Esophagus squamous epithelium (tissue), 5 donors: ENCODE results near the gene FGD3. TPM values are rescaled to one million over a fixed set of nuclear protein-coding genes. Genes with fewer than 3 reads are reported as not detected.

Source experiments
- DNase-seq: peaks from one replicate; lab custom pipeline; 2025; lab: John Stamatoyannopoulos, UW
- H3K27ac ChIP-seq, 4 donors: fragments of 200-600 bp; sonication (generic); one replicate each; pipeline ENCODE4 v1.5.1; 2016 to 2019; ENCODE audit warnings: mild to moderate bottlenecking in 1 of 4
- H3K27me3 ChIP-seq, 4 donors: fragments of 200-600 bp; sonication (generic); 1 replicate in 3 of 4; 2 replicates in 1 of 4; pipeline versions ENCODE4 v1.5.1 to v1.6.0; 2017 to 2021; ENCODE audit warnings: antibody characterized with exemption in 1 of 4
- H3K36me3 ChIP-seq, 3 donors: fragments of 200-600 bp; sonication (generic); one replicate each; pipeline ENCODE4 v1.5.1; 2016 to 2019
- H3K4me1 ChIP-seq, 3 donors: fragments of 200-600 bp; sonication (generic); one replicate each; pipeline ENCODE4 v1.5.1; 2017 to 2019
- H3K4me3 ChIP-seq, 4 donors: fragments of 200-600 bp; sonication (generic); 1 replicate in 3 of 4; 2 replicates in 1 of 4; pipeline ENCODE4 v1.5.1; 2016 to 2019; ENCODE audit warnings: mild to moderate bottlenecking in 2 of 4, moderate library complexity in 1 of 4
- H3K9me3 ChIP-seq, 3 donors: fragments of 200-600 bp; sonication (generic); one replicate each; pipeline ENCODE4 v1.5.1; 2016 to 2019
- CTCF ChIP-seq, 6 experiments: fragments of 450-650 bp in 4 of 6; fragments of 200-600 bp in 2 of 6; sonication (generic) in 2 of 6; IDR thresholded peaks; one replicate each; pipeline ENCODE4 v1.5.1; 2016 to 2019; ENCODE audit warnings: antibody characterized with exemption in 6 of 6, mild to moderate bottlenecking in 4 of 6, moderate library complexity in 4 of 6
- POLR2A ChIP-seq, 4 donors: fragments of 450-650 bp; IDR thresholded peaks; one replicate each; pipeline ENCODE4 v1.6.1; 2017; ENCODE audit warnings: antibody characterized with exemption in 4 of 4, mild to moderate bottlenecking in 4 of 4, moderate library complexity in 3 of 4
- WGBS, 2 donors: methylation state at CpG; one replicate each; pipeline ENCODE4 v1.1.5; 2018; 5-methylcytosine and 5-hydroxymethylcytosine counted together
- intact Hi-C: fragments of 100-400 bp; cut with DNase I; formaldehyde crosslinking; loops from one replicate; pipeline ENCODE4 v1.15.0; 2022
- total RNA-seq, 4 donors: library from RNA; depleted of rRNA; stranded (reverse); fragments of >200 nt; gene quantifications; one replicate each; pipeline ENCODE4 v1.1.0, GENCODE V29; 2016
- donor health status: DM: yes; HTN: yes; CAD: no.

The FGD3 gene
- total RNA-seq, 4 donors from 2014 or later = 2.4 to 6.5 (median 4.9) TPM

GRCh38 chr9:93004561-93004960 lies 57.2 kb downstream of the FGD3 start:
- Histone ChIP-seq H3K27ac (no peak overlapping the region), H3K4me3 (no peak overlapping the region), H3K4me1 (peaks cover 0 to 13% (median 0%) of the 10 kb centered on the region in 3 donors), H3K27me3 (no peaks in the 10 kb centered on the region), H3K9me3 (no peaks in the 10 kb centered on the region), H3K36me3 (peaks cover 0 to 22% (median 0%) of the 10 kb centered on the region in 3 donors)
- no peak for TF ChIP-seq POLR2A (IDR thresholded peaks at IDR 0.05)
- TF ChIP-seq CTCF (IDR thresholded peaks at IDR 0.05) = no peak
- intact Hi-C loops = loop anchor here (10.0 kb wide), 1 partner anchor 110 kb away; no protein-coding TSS in a partner anchor
- DNase-seq = no peak
- 90 to 91% methylated on average over 5 to 7 of the region's 9 CpGs for WGBS, 2 donors

DNA sequence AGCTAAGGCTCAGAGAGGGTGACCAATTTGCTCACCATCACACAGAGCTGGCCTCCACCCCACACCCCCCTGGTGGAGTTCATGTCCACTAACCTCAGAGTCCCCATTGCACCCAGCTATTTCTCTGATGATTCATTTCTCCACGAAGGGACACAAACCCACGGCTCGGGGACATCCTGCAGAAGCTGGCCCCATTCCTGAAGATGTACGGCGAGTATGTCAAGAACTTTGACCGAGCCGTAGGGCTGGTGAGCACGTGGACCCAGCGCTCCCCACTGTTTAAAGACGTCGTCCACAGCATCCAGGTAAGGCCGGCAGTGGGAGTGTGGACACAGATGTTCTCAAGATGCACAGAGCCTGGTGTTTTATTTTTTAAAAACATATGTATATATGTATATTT lies 58.6 kb downstream of the FGD3 start:
- Histone ChIP-seq H3K36me3 (peaks cover 0 to 24% (median 0%) of the 10 kb centered on the region in 3 donors), H3K27ac (no peak overlapping the region), H3K4me3 (no peak overlapping the region), H3K27me3 (no peaks in the 10 kb centered on the region), H3K9me3 (no peaks in the 10 kb centered on the region), H3K4me1 (peaks cover 0 to 13% (median 0%) of the 10 kb centered on the region in 3 donors)
- no peak for DNase-seq
- 77 to 83% methylated on average over 11 of the region's 12 CpGs for WGBS, 2 donors
- TF ChIP-seq POLR2A (IDR thresholded peaks at IDR 0.05) (no peak), CTCF (IDR thresholded peaks at IDR 0.05) (no peak)
- intact Hi-C loops = loop anchor here (10.0 kb wide), 1 partner anchor 109 kb away; no protein-coding TSS in a partner anchor

DNA sequence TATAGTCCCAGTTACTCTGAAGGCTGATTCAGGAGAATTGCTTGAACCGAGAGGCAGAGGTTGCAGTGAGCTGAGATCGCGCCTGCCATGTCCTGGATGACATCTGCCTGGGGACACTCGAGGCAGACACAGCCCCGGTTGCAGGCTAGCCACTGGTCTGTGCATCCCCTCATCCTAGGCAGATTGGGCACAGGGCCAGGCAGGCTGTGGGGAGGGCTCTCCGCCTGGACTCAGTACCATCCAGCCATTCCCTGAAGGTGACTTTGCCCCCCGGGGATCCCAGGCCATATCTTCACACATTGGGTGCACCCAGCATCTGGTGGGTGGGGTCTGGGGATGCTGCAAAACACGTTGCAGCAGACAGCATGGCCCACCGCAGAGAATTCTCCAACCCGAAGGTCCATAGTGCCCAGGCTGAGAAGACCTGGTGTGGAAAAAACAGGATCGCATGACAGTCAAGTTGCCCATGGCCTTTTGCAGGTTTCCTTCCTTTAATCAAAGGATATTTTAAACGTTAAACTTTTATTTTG lies 60.3 kb downstream of the FGD3 start:
- intact Hi-C loops = loop anchor here (10.0 kb wide), 1 partner anchor 107 kb away; no protein-coding TSS in a partner anchor
- Histone ChIP-seq H3K36me3 (peaks cover 0 to 31% (median 0%) of the 10 kb centered on the region in 3 donors), H3K27me3 (no peaks in the 10 kb centered on the region), H3K4me3 (no peak overlapping the region), H3K9me3 (no peaks in the 10 kb centered on the region), H3K4me1 (peaks cover 0 to 13% (median 0%) of the 10 kb centered on the region in 3 donors), H3K27ac (no peak overlapping the region)
- DNase-seq = no peak
- no peak for TF ChIP-seq CTCF (IDR thresholded peaks at IDR 0.05)
- TF ChIP-seq POLR2A (IDR thresholded peaks at IDR 0.05) = no peak
- WGBS, 2 donors = 72 to 90% methylated on average over 8 to 10 of the region's 12 CpGs

DNA sequence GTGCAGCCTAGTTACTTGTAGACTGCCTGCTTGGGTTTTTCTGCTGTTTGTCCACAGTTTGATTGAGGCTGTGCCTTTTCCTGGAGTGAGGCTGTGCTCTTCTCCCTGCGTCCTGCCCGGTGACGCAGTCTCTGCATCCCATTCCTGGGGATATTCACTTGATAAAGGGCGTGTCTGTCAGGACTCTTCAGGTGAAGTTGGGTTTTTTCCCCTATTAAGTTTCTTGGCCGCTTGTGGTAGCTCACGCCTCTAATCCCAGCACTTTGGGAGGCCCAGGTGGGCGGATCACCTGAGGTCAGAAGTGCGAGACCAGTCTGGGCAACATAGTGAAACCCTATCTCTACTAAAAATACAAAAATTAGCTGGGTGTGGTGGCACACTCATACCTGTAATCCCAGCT lies 61.1 kb downstream of the FGD3 start:
- Histone ChIP-seq H3K27me3 (no peaks in the 10 kb centered on the region), H3K4me1 (peaks cover 0 to 7% (median 0%) of the 10 kb centered on the region in 3 donors), H3K4me3 (no peak overlapping the region), H3K9me3 (no peaks in the 10 kb centered on the region), H3K27ac (no peak overlapping the region), H3K36me3 (peaks cover 0 to 36% (median 0%) of the 10 kb centered on the region in 3 donors)
- 64 to 71% methylated on average over 6 to 7 of the region's 8 CpGs for WGBS, 2 donors
- no peak for DNase-seq
- intact Hi-C loops = loop anchor here (10.0 kb wide), 1 partner anchor 106 kb away; no protein-coding TSS in a partner anchor
- TF ChIP-seq POLR2A (IDR thresholded peaks at IDR 0.05) (no peak), CTCF (IDR thresholded peaks at IDR 0.05) (no peak)

GRCh38 chr9:93009337-93010015 lies 62.2 kb downstream of the FGD3 start:
- Histone ChIP-seq H3K4me1 (no peaks in the 10 kb centered on the region), H3K4me3 (no peak overlapping the region), H3K36me3 (peaks cover 0 to 36% (median 0%) of the 10 kb centered on the region in 3 donors), H3K9me3 (no peaks in the 10 kb centered on the region), H3K27ac (no peak overlapping the region), H3K27me3 (no peaks in the 10 kb centered on the region)
- 90 to 91% methylated on average over 12 to 20 of the region's 21 CpGs for WGBS, 2 donors
- intact Hi-C loops = loop anchor here (10.0 kb wide), 1 partner anchor 105 kb away; no protein-coding TSS in a partner anchor
- no peak for TF ChIP-seq POLR2A (IDR thresholded peaks at IDR 0.05)
- TF ChIP-seq CTCF (IDR thresholded peaks at IDR 0.05) = no peak
- DNase-seq = no peak
